ENCODE measurements around the gene SPEG.

Gene SPEG

GRCh38 chr2:219465659-219466561, 31.3 kb downstream of the SPEG start:
- H3K4me3 ChIP-seq (ENCODE audit: control insufficient read depth, low read depth, low read length) = no peak overlapping the region
- no peak for DNase-seq (ENCODE audit: low read depth)
- no peak for TF ChIP-seq CTCF (IDR thresholded peaks at IDR 0.05; ENCODE audit: control insufficient read depth, insufficient read depth, low read depth, low read length, missing control alignments)

GRCh38 chr2:219466816-219467735, 32.4 kb downstream of the SPEG start:
- TF ChIP-seq CTCF (IDR thresholded peaks at IDR 0.05; ENCODE audit: control insufficient read depth, insufficient read depth, low read depth, low read length, missing control alignments) = no peak
- no peak overlapping the region for H3K4me3 ChIP-seq (ENCODE audit: control insufficient read depth, low read depth, low read length)
- no peak for DNase-seq (ENCODE audit: low read depth)

- H3K4me3 ChIP-seq (ENCODE audit: control insufficient read depth, low read depth, low read length) = no peak overlapping the region
- no peak for DNase-seq (ENCODE audit: low read depth)
- no peak for TF ChIP-seq CTCF (IDR thresholded peaks at IDR 0.05; ENCODE audit: control insufficient read depth, insufficient read depth, low read depth, low read length, missing control alignments)
Observed at GRCh38 chr2:219467736-219468075, 33.1 kb downstream of the SPEG start.

GRCh38 chr2:219468410-219469185, 34.0 kb downstream of the SPEG start:
- H3K4me3 ChIP-seq (ENCODE audit: control insufficient read depth, low read depth, low read length) = no peak overlapping the region
- TF ChIP-seq CTCF (IDR thresholded peaks at IDR 0.05; ENCODE audit: control insufficient read depth, insufficient read depth, low read depth, low read length, missing control alignments) = no peak
- DNase-seq (ENCODE audit: low read depth) = no peak

GRCh38 chr2:219469186-219469724, 34.6 kb downstream of the SPEG start:
- TF ChIP-seq CTCF (IDR thresholded peaks at IDR 0.05; ENCODE audit: control insufficient read depth, insufficient read depth, low read depth, low read length, missing control alignments) = no peak
- no peak for DNase-seq (ENCODE audit: low read depth)
- no peak overlapping the region for H3K4me3 ChIP-seq (ENCODE audit: control insufficient read depth, low read depth, low read length)

- no peak for TF ChIP-seq CTCF (IDR thresholded peaks at IDR 0.05; ENCODE audit: control insufficient read depth, insufficient read depth, low read depth, low read length, missing control alignments)
- H3K4me3 ChIP-seq (ENCODE audit: control insufficient read depth, low read depth, low read length) = no peak overlapping the region
- no peak for DNase-seq (ENCODE audit: low read depth)
Observed at GRCh38 chr2:219470429-219470828, 35.8 kb downstream of the SPEG start.

All from AG09309 (cell line).